Measurements from ENCODE around the gene SLC37A3. TPM values are rescaled to one million over a fixed set of nuclear protein-coding genes. Genes with fewer than 3 reads are reported as not detected.
"Not testable (repeated sequence)": the region's sequence is repeated elsewhere in the genome, so short reads cannot be mapped to it uniquely, and the experiment has no call there.

Gene SLC37A3
- total RNA-seq, 1 donor from 2014 or later: 72.7 TPM

DNA sequence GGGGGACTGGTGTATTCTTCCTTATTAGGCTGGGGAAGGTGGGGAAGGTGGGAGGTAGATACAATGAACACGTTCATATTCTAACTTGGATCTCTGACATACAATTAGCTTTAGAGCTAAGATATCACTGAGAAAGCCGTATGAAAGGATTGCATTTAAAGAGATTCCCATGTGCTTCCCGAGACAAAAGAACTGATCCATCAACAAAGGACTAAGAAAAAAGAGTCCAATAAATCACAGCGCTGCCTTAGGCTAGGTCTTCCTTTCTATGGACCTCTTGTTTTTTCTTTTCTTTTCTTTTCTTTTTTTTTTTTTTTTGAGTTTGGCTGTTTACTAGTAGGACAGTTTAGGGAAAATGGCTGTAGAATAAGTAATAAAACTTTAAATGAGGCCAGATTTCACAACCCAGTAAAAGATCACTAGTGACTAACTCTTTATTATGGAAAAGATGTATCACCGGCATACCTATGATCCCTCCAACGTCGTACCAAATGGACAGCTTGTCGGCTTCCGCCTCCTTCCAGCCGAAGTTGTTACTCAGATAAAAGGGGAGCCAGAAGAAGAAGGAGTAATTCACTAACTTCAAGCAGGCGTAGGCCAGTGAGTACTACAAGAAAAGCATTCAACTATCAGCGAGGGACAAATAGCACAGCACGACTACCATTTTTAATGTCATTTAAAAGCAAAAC is 50.0 kb downstream of the SLC37A3 start:
- H3K36me3 Mint-ChIP-seq (ENCODE audit: unreplicated experiment): peaks cover 41% of the 10 kb centered on the region
- peak overlapping the region; percentile 3 for H3K27ac Mint-ChIP-seq (ENCODE audit: unreplicated experiment)
- peaks cover 8% of the 10 kb centered on the region for H3K4me1 Mint-ChIP-seq (ENCODE audit: unreplicated experiment)
- no peak for DNase-seq (ENCODE audit: extremely low spot score, unreplicated experiment)
- no peaks in the 10 kb centered on the region for H3K27me3 Mint-ChIP-seq (ENCODE audit: unreplicated experiment)
- no peak overlapping the region for H3K4me3 Mint-ChIP-seq (ENCODE audit: unreplicated experiment)
- no peaks in the 10 kb centered on the region for H3K9me3 Mint-ChIP-seq (ENCODE audit: unreplicated experiment)
- TF ChIP-seq, protein P1, sequence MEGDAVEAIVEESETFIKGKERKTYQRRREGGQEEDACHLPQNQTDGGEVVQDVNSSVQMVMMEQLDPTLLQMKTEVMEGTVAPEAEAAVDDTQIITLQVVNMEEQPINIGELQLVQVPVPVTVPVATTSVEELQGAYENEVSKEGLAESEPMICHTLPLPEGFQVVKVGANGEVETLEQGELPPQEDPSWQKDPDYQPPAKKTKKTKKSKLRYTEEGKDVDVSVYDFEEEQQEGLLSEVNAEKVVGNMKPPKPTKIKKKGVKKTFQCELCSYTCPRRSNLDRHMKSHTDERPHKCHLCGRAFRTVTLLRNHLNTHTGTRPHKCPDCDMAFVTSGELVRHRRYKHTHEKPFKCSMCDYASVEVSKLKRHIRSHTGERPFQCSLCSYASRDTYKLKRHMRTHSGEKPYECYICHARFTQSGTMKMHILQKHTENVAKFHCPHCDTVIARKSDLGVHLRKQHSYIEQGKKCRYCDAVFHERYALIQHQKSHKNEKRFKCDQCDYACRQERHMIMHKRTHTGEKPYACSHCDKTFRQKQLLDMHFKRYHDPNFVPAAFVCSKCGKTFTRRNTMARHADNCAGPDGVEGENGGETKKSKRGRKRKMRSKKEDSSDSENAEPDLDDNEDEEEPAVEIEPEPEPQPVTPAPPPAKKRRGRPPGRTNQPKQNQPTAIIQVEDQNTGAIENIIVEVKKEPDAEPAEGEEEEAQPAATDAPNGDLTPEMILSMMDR (IDR thresholded peaks at IDR 0.05): no peak

DNA sequence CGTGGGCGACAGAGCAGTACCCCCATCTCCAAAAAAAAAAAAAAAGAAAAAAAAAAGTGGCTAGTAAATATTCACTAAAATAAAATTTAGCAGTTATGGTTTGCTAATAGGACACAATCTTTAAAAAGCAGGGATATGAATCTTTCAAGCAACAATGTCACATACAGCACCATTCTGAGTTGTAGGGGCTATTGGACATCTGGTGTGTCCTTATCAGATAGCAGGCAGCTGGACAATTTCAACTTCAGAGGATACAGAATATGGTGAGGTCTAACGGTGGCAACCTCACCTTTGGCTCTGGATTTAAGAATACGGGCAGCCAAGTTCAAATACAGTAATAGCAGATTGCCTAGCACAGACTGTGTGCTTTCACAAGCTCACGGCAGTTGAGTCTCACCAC is 51.1 kb downstream of the SLC37A3 start:
- Mint-ChIP-seq H3K4me3 (ENCODE audit: unreplicated experiment) (no peak overlapping the region), H3K36me3 (ENCODE audit: unreplicated experiment) (peaks cover 44% of the 10 kb centered on the region), H3K27ac (ENCODE audit: unreplicated experiment) (no peak overlapping the region), H3K4me1 (ENCODE audit: unreplicated experiment) (peaks cover 8% of the 10 kb centered on the region), H3K27me3 (ENCODE audit: unreplicated experiment) (no peaks in the 10 kb centered on the region), H3K9me3 (ENCODE audit: unreplicated experiment) (no peaks in the 10 kb centered on the region)
- no peak for DNase-seq (ENCODE audit: extremely low spot score, unreplicated experiment)
- TF ChIP-seq, protein P1 (IDR thresholded peaks at IDR 0.05): no peak

DNA sequence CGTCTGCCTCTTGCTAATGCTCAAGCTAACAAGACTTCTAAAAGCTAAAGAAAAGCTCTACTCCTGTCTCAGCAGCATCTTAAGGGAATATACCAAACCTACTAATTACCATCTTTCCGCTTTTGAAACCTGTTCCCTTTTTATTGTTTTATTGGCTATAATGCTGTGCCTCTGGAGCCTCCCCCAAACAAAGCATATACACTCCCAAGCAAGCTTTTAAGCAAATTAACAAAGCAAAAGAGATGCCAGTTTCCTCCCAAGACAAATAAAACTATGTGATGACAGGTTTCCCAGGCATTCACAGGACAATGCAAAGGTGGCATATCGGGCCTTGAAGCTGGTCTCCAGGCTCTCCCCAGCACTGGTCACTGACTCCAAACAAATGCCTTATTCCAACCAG is 52.9 kb downstream of the SLC37A3 start:
- no peak overlapping the region for H3K27ac Mint-ChIP-seq (ENCODE audit: unreplicated experiment)
- no peak overlapping the region for H3K4me3 Mint-ChIP-seq (ENCODE audit: unreplicated experiment)
- no peaks in the 10 kb centered on the region for H3K9me3 Mint-ChIP-seq (ENCODE audit: unreplicated experiment)
- DNase-seq (ENCODE audit: extremely low spot score, unreplicated experiment): no peak
- H3K27me3 Mint-ChIP-seq (ENCODE audit: unreplicated experiment): no peaks in the 10 kb centered on the region
- H3K36me3 Mint-ChIP-seq (ENCODE audit: unreplicated experiment): peaks cover 42% of the 10 kb centered on the region
- TF ChIP-seq, protein P1 (IDR thresholded peaks at IDR 0.05): no peak
- H3K4me1 Mint-ChIP-seq (ENCODE audit: unreplicated experiment): peaks cover 8% of the 10 kb centered on the region

DNA sequence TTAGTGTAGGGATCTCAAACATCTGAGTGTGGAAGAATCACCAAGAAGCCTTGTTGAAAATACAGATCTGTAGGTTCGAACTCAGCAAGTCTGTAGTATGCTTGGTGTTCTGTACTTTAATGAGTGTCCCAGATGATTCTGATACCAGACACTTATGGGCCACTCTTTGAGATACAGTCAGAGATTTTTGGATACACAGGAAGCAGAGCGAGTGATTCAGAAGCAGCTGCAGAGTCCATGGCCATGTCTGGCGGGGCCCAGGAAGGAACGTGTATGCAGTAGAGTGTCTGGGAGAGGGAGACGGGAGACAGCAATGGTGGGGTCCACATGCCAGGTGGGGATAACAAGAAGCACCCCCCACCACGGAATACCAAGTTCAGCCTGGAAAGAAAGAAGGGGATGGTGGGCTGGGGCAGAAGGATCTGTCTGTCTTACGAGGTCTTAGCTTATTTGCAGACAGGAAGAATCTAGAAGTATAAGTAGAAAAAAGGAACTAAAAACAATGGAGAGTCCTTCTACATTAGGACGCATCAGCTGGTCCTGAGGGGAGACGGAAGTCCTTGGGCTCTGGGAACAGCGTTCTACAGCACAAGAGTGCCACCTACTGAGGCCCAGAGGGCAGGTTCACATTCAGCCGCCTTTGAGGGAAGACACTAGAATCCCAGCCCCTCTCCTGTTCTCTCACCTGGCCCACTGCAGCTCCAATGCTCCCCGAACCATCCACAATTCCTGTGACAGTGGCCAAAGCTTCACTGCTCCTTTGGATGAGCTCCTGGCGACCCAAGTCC is 55.4 kb downstream of the SLC37A3 start:
- Mint-ChIP-seq H3K9me3 (ENCODE audit: unreplicated experiment) (no peaks in the 10 kb centered on the region), H3K4me3 (ENCODE audit: unreplicated experiment) (no peak overlapping the region), H3K27ac (ENCODE audit: unreplicated experiment) (no peak overlapping the region), H3K4me1 (ENCODE audit: unreplicated experiment) (no peaks in the 10 kb centered on the region), H3K36me3 (ENCODE audit: unreplicated experiment) (peaks cover 39% of the 10 kb centered on the region), H3K27me3 (ENCODE audit: unreplicated experiment) (no peaks in the 10 kb centered on the region)
- TF ChIP-seq, protein P1 (IDR thresholded peaks at IDR 0.05): peak; percentile 44
- no peak for DNase-seq (ENCODE audit: extremely low spot score, unreplicated experiment)

DNA sequence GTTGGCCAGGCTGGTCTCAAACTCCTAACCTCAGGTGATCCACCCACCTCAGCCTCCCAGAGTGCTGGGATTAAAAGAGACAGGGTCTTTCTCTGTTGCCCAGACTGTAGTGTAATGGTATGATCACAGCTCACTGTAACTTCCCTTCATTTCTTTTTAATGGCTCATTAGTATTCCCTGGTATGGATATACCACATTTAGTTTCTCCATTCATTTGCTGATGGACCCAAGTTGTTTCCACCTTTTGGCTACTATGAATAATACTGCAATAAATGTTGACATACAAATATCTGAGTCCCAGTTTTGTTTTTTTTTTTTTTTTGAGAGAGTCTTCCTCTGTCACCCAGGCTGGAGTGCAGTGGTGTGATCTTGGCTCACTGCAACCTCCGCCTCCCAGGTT is 59.4 kb downstream of the SLC37A3 start:
- DNase-seq (ENCODE audit: extremely low spot score, unreplicated experiment); H3K27me3 Mint-ChIP-seq (ENCODE audit: unreplicated experiment); H3K4me1 Mint-ChIP-seq (ENCODE audit: unreplicated experiment); H3K27ac Mint-ChIP-seq (ENCODE audit: unreplicated experiment); H3K9me3 Mint-ChIP-seq (ENCODE audit: unreplicated experiment); H3K4me3 Mint-ChIP-seq (ENCODE audit: unreplicated experiment): not testable (repeated sequence)
- peaks cover 39% of the 10 kb centered on the region for H3K36me3 Mint-ChIP-seq (ENCODE audit: unreplicated experiment)
